SK-N-SH treated with all-trans-retinoic acid at 6 μM for 48 hours (cell line): ENCODE results near the gene GET3.
A peak's percentile ranks its signal among the peaks of the same experiment; 100 is the strongest.

Experiments used
- ATAC-seq: fragments of 200-7000 bp; cut with Tn5 transposase; 3 replicates; pipeline ENCODE4 v1.9.1; 2020; ENCODE audit warnings: mild to moderate bottlenecking, moderate library complexity
- ARNTL ChIP-seq: fragments of 450-650 bp; formaldehyde crosslinking; IDR thresholded peaks from 2 replicates; pipeline ENCODE4 v1.5.0; 2020; ENCODE audit warnings: low read depth, mild to moderate bottlenecking, moderate library complexity, borderline replicate concordance
- BACH2 ChIP-seq: fragments of 250-450 bp; sonication (Bioruptor Pico); IDR thresholded peaks from 2 replicates; pipeline ENCODE4 v1.9.0; 2021; ENCODE audit warnings: mild to moderate bottlenecking, borderline replicate concordance
- CSDC2 ChIP-seq: fragments of 250-450 bp; sonication (Bioruptor Pico); IDR thresholded peaks from 2 replicates; pipeline ENCODE4 v1.5.0; 2020; ENCODE audit warnings: mild to moderate bottlenecking, moderate library complexity
- CSRNP3 ChIP-seq: fragments of 250-450 bp; sonication (Bioruptor Pico); IDR thresholded peaks from 2 replicates; pipeline ENCODE4 v1.5.1; 2021; ENCODE audit warnings: mild to moderate bottlenecking, moderate library complexity
- ESRRG ChIP-seq: fragments of 250-450 bp; sonication (Bioruptor Pico); IDR thresholded peaks from 2 replicates; pipeline ENCODE4 v1.6.1; 2021; ENCODE audit warnings: mild to moderate bottlenecking
- GLIS3 ChIP-seq: fragments of 250-450 bp; sonication (Bioruptor Pico); IDR thresholded peaks from 2 replicates; pipeline ENCODE4 v1.5.0; 2020; ENCODE audit warnings: mild to moderate bottlenecking, moderate library complexity
- ISL1 ChIP-seq: fragments of 250-450 bp; sonication (Bioruptor Pico); IDR thresholded peaks from 2 replicates; pipeline ENCODE4 v2.1.2; 2022; ENCODE audit warnings: mild to moderate bottlenecking, moderate library complexity
- OSR1 ChIP-seq: fragments of 250-450 bp; sonication (Bioruptor Pico); IDR thresholded peaks from 2 replicates; pipeline ENCODE4 v1.8.0; 2022; ENCODE audit warnings: moderate library complexity, mild to moderate bottlenecking, inconsistent platforms
- PATZ1 ChIP-seq: fragments of 250-450 bp; sonication (Bioruptor Pico); IDR thresholded peaks from 2 replicates; pipeline ENCODE4 v1.8.0; 2020; ENCODE audit warnings: mild to moderate bottlenecking, moderate library complexity, borderline replicate concordance
- POU6F1 ChIP-seq: fragments of 250-450 bp; sonication (Bioruptor Pico); IDR thresholded peaks from 2 replicates; pipeline ENCODE4 v1.8.0; 2021; ENCODE audit warnings: low read depth, mild to moderate bottlenecking, moderate library complexity, borderline replicate concordance
- PPARA ChIP-seq: fragments of 250-450 bp; sonication (Bioruptor Pico); IDR thresholded peaks from 2 replicates; pipeline ENCODE4 v1.5.0; 2020; ENCODE audit warnings: mild to moderate bottlenecking, borderline replicate concordance
- RARB ChIP-seq: fragments of 250-450 bp; sonication (Bioruptor Pico); IDR thresholded peaks from 2 replicates; pipeline ENCODE4 v1.8.0; 2021; ENCODE audit warnings: mild to moderate bottlenecking, moderate library complexity
- SNAI2 ChIP-seq: fragments of 250-450 bp; sonication (Bioruptor Pico); IDR thresholded peaks from 2 replicates; pipeline ENCODE4 v1.5.0; 2020; ENCODE audit warnings: mild to moderate bottlenecking, moderate library complexity
- TCF4 ChIP-seq: fragments of 250-450 bp; sonication (Bioruptor Pico); IDR thresholded peaks from 2 replicates; pipeline ENCODE4 v1.8.0; 2021; ENCODE audit warnings: mild to moderate bottlenecking, moderate library complexity, borderline replicate concordance
- TOX ChIP-seq: fragments of 250-450 bp; sonication (Bioruptor Pico); IDR thresholded peaks from 2 replicates; pipeline ENCODE4 v1.8.0; 2021; ENCODE audit warnings: mild to moderate bottlenecking, moderate library complexity, borderline replicate concordance
- TSHZ2 ChIP-seq: fragments of 250-450 bp; sonication (Bioruptor Pico); IDR thresholded peaks from 2 replicates; pipeline ENCODE4 v1.5.0; 2020; ENCODE audit warnings: mild to moderate bottlenecking, moderate library complexity
- ZC3H10 ChIP-seq: fragments of 250-450 bp; sonication (Bioruptor Pico); IDR thresholded peaks from 2 replicates; pipeline ENCODE4 v1.5.1; 2021; ENCODE audit warnings: mild to moderate bottlenecking, moderate library complexity
- ZFP3 ChIP-seq: fragments of 250-450 bp; sonication (Bioruptor Pico); IDR thresholded peaks from 2 replicates; pipeline ENCODE4 v1.5.0; 2020; ENCODE audit warnings: mild to moderate bottlenecking, moderate library complexity
- ZFP30 ChIP-seq: fragments of 450-650 bp; formaldehyde crosslinking; IDR thresholded peaks from 2 replicates; pipeline ENCODE4 v1.5.0; 2022; ENCODE audit warnings: mild to moderate bottlenecking, moderate library complexity
- ZNF565 ChIP-seq: fragments of 450-650 bp; formaldehyde crosslinking; conservative IDR thresholded peaks from 2 replicates; pipeline ENCODE4 v1.5.0; 2020; ENCODE audit warnings: low read depth, mild to moderate bottlenecking, moderate library complexity
- ZNF70 ChIP-seq: fragments of 450-650 bp; formaldehyde crosslinking; IDR thresholded peaks from 2 replicates; pipeline ENCODE4 v1.5.0; 2020; ENCODE audit warnings: mild to moderate bottlenecking, moderate library complexity
- ZNF8 ChIP-seq: fragments of 450-650 bp; formaldehyde crosslinking; IDR thresholded peaks from 2 replicates; pipeline ENCODE4 v1.5.0; 2020; ENCODE audit warnings: mild to moderate bottlenecking, moderate library complexity
- TF ChIP-seq, protein P1 (sequence below): fragments of 250-450 bp; sonication (Bioruptor Pico); IDR thresholded peaks from 2 replicates; pipeline ENCODE4 v1.5.1; 2020; ENCODE audit warnings: low read depth, mild to moderate bottlenecking, moderate library complexity

Gene GET3

GRCh38 chr19:12790628-12791344 lies 53.5 kb downstream of the GET3 start (continued):
- TF ChIP-seq PATZ1 (CRISPR knock-in tag) (no peak), ESRRG (CRISPR knock-in tag) (no peak), TOX (CRISPR knock-in tag) (no peak), CSDC2 (CRISPR knock-in tag) (no peak), POU6F1 (CRISPR knock-in tag) (no peak)
- TF ChIP-seq, all 23 proteins: peak for 0

GRCh38 chr19:12791345-12792050 lies 54.2 kb downstream of the GET3 start, which contains the start of gene JUNB:
Gene JUNB, plus strand, starts transcription at chr19:12791486. Its CDS starts 286 bp downstream, at chr19:12791772.
- ATAC-seq: peak; percentile 59

More at GRCh38 chr19:12791345-12792050, 54.2 kb downstream of the GET3 start, which contains the start of gene JUNB:
- TF ChIP-seq OSR1 (CRISPR knock-in tag): no peak
- TF ChIP-seq GLIS3 (CRISPR knock-in tag): peak; percentile 95
- TF ChIP-seq ZFP3: peak; percentile 57
- TF ChIP-seq ISL1: no peak
- no peak for TF ChIP-seq TCF4
- TF ChIP-seq ZNF565 (CRISPR knock-in tag): no peak; the same call in 1 of the 2 replicates
- no peak for TF ChIP-seq BACH2 (CRISPR knock-in tag)
- no peak for TF ChIP-seq SNAI2
- 0 out of 2 replicates have a peak, but pooled peaks have one; percentile 28 for TF ChIP-seq ESRRG (CRISPR knock-in tag)
- no peak for TF ChIP-seq RARB (CRISPR knock-in tag)
- TF ChIP-seq ZC3H10 (CRISPR knock-in tag): peak; percentile 76; the same call in 1 of the 2 replicates
- no peak for TF ChIP-seq TSHZ2 (CRISPR knock-in tag)
- 0 out of 2 replicates have a peak, but pooled peaks have one; percentile 53 for TF ChIP-seq CSRNP3 (CRISPR knock-in tag)
- TF ChIP-seq ZFP30 (CRISPR knock-in tag): no peak
- TF ChIP-seq PPARA: no peak
- peak; percentile 91 for TF ChIP-seq PATZ1 (CRISPR knock-in tag)
- no peak for TF ChIP-seq CSDC2 (CRISPR knock-in tag)
- no peak for TF ChIP-seq ARNTL (CRISPR knock-in tag)
- no peak for TF ChIP-seq POU6F1 (CRISPR knock-in tag)
- peak; percentile 59; the same call in 1 of the 2 replicates for TF ChIP-seq TOX (CRISPR knock-in tag)
- TF ChIP-seq, protein P1, sequence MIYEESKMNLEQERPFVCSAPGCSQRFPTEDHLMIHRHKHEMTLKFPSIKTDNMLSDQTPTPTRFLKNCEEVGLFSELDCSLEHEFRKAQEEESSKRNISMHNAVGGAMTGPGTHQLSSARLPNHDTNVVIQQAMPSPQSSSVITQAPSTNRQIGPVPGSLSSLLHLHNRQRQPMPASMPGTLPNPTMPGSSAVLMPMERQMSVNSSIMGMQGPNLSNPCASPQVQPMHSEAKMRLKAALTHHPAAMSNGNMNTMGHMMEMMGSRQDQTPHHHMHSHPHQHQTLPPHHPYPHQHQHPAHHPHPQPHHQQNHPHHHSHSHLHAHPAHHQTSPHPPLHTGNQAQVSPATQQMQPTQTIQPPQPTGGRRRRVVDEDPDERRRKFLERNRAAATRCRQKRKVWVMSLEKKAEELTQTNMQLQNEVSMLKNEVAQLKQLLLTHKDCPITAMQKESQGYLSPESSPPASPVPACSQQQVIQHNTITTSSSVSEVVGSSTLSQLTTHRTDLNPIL (CRISPR knock-in tag): no peak; the same call in 1 of the 2 replicates
- peak; percentile 55; the same call in 1 of the 2 replicates for TF ChIP-seq ZNF70 (CRISPR knock-in tag)
- TF ChIP-seq ZNF8 (CRISPR knock-in tag): no peak
